ENCODE measurements around the gene ASTN2. TPM values are rescaled to one million over a fixed set of nuclear protein-coding genes. Genes with fewer than 3 reads are reported as not detected.

The ASTN2 gene
- polyA plus RNA-seq, 2 of the 4 experiments (the other 2 are of a cell fraction), result 5.8 to 11.6 TPM

GRCh38 chr9:116632990-116633838, 781.6 kb downstream of the ASTN2 start:
- CTCF ChIA-PET, result interaction anchor here (0.6 to 2.7 kb wide), 2 partner anchors 14 to 1040 kb away, joined by 3 to 10 read pairs; no protein-coding TSS in a partner anchor
- WGBS (ENCODE audit: missing lambda C conversion rate), result 83% methylated on average over 6 of the region's 6 CpGs
- no peak overlapping the region for H3K27ac ChIP-seq
- H3K4me3 ChIP-seq, result no peak overlapping the region
- TF ChIP-seq FOSL2 (IDR thresholded peaks at IDR 0.05) (no peak), FOSL2 (CRISPR knock-in tag; IDR thresholded peaks at IDR 0.05) (0 out of 2 replicates have a peak, but pooled peaks have one; percentile 22), ZNF302 (CRISPR knock-in tag; IDR thresholded peaks at IDR 0.05) (no peak)
- no peaks in the 10 kb centered on the region for H3K9me3 ChIP-seq
- POLR2A ChIA-PET, result no interaction called here
- no peak overlapping the region for H3K4me2 ChIP-seq
- DNase-seq (ENCODE audit: low read depth in 1 of 2, low spot score in 1 of 2) (no peak), FAIRE-seq (no peak), ATAC-seq (no peak)
- no peaks in the 10 kb centered on the region; the same call in 2 of the 3 replicates for H3K4me1 ChIP-seq

- CTCF ChIA-PET, result no interaction called here
- ATAC-seq, result no peak
These were observed 785.2 kb downstream of the ASTN2 start for GRCh38 chr9:116629634-116630033.

GRCh38 chr9:116628716-116629115, 786.1 kb downstream of the ASTN2 start:
- DNase-seq (ENCODE audit: low read depth in 1 of 2, low spot score in 1 of 2) (no peak), FAIRE-seq (no peak), ATAC-seq (no peak)
- Histone ChIP-seq H3K4me2 (no peak overlapping the region), H3K4me3 (no peak overlapping the region), H3K27ac (no peak overlapping the region), H3K9me3 (no peaks in the 10 kb centered on the region), H3K4me1 (no peaks in the 10 kb centered on the region; the same call in 2 of the 3 replicates)
- WGBS (ENCODE audit: missing lambda C conversion rate), result 94% methylated on average over 4 of the region's 4 CpGs
- TF ChIP-seq HEYL (CRISPR knock-in tag; IDR thresholded peaks at IDR 0.05) (no peak), EP300 (IDR thresholded peaks at IDR 0.05) (no peak), GATA3 (IDR thresholded peaks at IDR 0.05; ENCODE audit: borderline replicate concordance) (no peak), JUNB (IDR thresholded peaks at IDR 0.05) (no peak), HOXA7 (CRISPR knock-in tag; IDR thresholded peaks at IDR 0.05) (no peak), RAD21 (conservative IDR thresholded peaks at IDR 0.05 in 1 of 2, IDR thresholded peaks at IDR 0.05 in 1 of 2) (no peak), KDM1A (IDR thresholded peaks at IDR 0.05; ENCODE audit: low read depth) (no peak), BHLHE40 (IDR thresholded peaks at IDR 0.05; ENCODE audit: low read depth, low read length) (no peak), ELK1 (IDR thresholded peaks at IDR 0.05; ENCODE audit: low read depth, low read length) (no peak), HMGXB4 (CRISPR knock-in tag; IDR thresholded peaks at IDR 0.05; ENCODE audit: borderline replicate concordance) (no peak)
- CTCF ChIA-PET, result no interaction called here
- POLR2A ChIA-PET, result no interaction called here

More at GRCh38 chr9:116629634-116630033, 785.2 kb downstream of the ASTN2 start:
- WGBS (ENCODE audit: missing lambda C conversion rate), result 84% methylated on average over 3 of the region's 3 CpGs
- Histone ChIP-seq H3K4me1 (no peaks in the 10 kb centered on the region; the same call in 2 of the 3 replicates), H3K9me3 (no peaks in the 10 kb centered on the region), H3K4me3 (no peak overlapping the region), H3K4me2 (no peak overlapping the region), H3K27ac (no peak overlapping the region)
- DNase-seq (ENCODE audit: low read depth in 1 of 2, low spot score in 1 of 2) (no peak), FAIRE-seq (no peak)
- POLR2A ChIA-PET, result interaction anchor here (0.6 kb wide), 1 partner anchor 1952 kb away, joined by 3 read pairs; no protein-coding TSS in a partner anchor
- no peak for TF ChIP-seq ZNF302 (CRISPR knock-in tag; IDR thresholded peaks at IDR 0.05)
- TF ChIP-seq HMGXB4 (CRISPR knock-in tag; IDR thresholded peaks at IDR 0.05; ENCODE audit: borderline replicate concordance), result no peak
- no peak for TF ChIP-seq KDM1A (IDR thresholded peaks at IDR 0.05; ENCODE audit: low read depth)
